ENCODE measurements around the gene C1GALT1. TPM values are rescaled to one million over a fixed set of nuclear protein-coding genes. Genes with fewer than 3 reads are reported as not detected.

C1GALT1 gene
- total and polyA plus RNA-seq, 9 of the 15 experiments (the other 6 are each of a cell fraction or from before 2014, with no cell fraction given): 5.0 to 33.2 (median 24.1) TPM

GRCh38 chr7:7271094-7271874 is 88.9 kb downstream of the C1GALT1 start:
- H3K9ac ChIP-seq (ENCODE audit: insufficient read depth in 1 of 2, low read depth in 2 of 2, low read length in 2 of 2): no peak overlapping the region
- ATAC-seq (peak; percentile 42; the same call in 1 of the 3 replicates), DNase-seq (ENCODE audit: extremely low read depth in 1 of 4, low spot score in 3 of 4) (no peak), FAIRE-seq (no peak)
- H3K27me3 ChIP-seq (ENCODE audit: control insufficient read depth in 2 of 2, insufficient read depth in 2 of 2, low read length in 2 of 2): 0 out of 5 replicates have a peak, but pooled peaks cover 0 to 6% of the 10 kb centered on the region in 2 experiments
- POLR2A ChIA-PET: interaction anchor here (0.5 to 1.2 kb wide), 4 partner anchors 8 to 594 kb away, joined by 3 read pairs; no protein-coding TSS in a partner anchor
- no peak overlapping the region for H3K27ac ChIP-seq (ENCODE audit: extremely low read depth, low read depth, low read length)
- no TSS peak for BruUV-seq (replicated peaks)
- intact Hi-C loops (cut with micrococcal nuclease) (no loop called here), in situ Hi-C loops (cut with MboI) (no loop called here)
- WGBS (ENCODE audit: insufficient coverage, low coverage, missing lambda C conversion rate): 4% methylated on average over 10 of the region's 10 CpGs
- no peak overlapping the region for H2AFZ ChIP-seq (ENCODE audit: low read depth, low read length)
- H3K4me2 ChIP-seq (ENCODE audit: insufficient read depth, low read length): no peak overlapping the region
- no peaks in the 10 kb centered on the region for H3K9me1 ChIP-seq (ENCODE audit: control insufficient read depth, insufficient read depth, low read length)
- H3K9me3 ChIP-seq (replicated peaks; ENCODE audit: control insufficient read depth, insufficient read depth, low read depth, low read length): no peaks in the 10 kb centered on the region
- H3K4me3 ChIP-seq: no peak overlapping the region
- H3K79me2 ChIP-seq (ENCODE audit: control insufficient read depth, insufficient read depth, low read length): no peaks in the 10 kb centered on the region
- H4K20me1 ChIP-seq (replicated peaks; ENCODE audit: control insufficient read depth, insufficient read depth, low read length): no peaks in the 10 kb centered on the region
- TF ChIP-seq, protein P1, sequence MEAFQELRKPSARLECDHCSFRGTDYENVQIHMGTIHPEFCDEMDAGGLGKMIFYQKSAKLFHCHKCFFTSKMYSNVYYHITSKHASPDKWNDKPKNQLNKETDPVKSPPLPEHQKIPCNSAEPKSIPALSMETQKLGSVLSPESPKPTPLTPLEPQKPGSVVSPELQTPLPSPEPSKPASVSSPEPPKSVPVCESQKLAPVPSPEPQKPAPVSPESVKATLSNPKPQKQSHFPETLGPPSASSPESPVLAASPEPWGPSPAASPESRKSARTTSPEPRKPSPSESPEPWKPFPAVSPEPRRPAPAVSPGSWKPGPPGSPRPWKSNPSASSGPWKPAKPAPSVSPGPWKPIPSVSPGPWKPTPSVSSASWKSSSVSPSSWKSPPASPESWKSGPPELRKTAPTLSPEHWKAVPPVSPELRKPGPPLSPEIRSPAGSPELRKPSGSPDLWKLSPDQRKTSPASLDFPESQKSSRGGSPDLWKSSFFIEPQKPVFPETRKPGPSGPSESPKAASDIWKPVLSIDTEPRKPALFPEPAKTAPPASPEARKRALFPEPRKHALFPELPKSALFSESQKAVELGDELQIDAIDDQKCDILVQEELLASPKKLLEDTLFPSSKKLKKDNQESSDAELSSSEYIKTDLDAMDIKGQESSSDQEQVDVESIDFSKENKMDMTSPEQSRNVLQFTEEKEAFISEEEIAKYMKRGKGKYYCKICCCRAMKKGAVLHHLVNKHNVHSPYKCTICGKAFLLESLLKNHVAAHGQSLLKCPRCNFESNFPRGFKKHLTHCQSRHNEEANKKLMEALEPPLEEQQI (IDR thresholded peaks at IDR 0.05): no peak
- no peak for TF ChIP-seq MCM5 (IDR thresholded peaks at IDR 0.05; ENCODE audit: low read depth)
- TF ChIP-seq, protein P2, sequence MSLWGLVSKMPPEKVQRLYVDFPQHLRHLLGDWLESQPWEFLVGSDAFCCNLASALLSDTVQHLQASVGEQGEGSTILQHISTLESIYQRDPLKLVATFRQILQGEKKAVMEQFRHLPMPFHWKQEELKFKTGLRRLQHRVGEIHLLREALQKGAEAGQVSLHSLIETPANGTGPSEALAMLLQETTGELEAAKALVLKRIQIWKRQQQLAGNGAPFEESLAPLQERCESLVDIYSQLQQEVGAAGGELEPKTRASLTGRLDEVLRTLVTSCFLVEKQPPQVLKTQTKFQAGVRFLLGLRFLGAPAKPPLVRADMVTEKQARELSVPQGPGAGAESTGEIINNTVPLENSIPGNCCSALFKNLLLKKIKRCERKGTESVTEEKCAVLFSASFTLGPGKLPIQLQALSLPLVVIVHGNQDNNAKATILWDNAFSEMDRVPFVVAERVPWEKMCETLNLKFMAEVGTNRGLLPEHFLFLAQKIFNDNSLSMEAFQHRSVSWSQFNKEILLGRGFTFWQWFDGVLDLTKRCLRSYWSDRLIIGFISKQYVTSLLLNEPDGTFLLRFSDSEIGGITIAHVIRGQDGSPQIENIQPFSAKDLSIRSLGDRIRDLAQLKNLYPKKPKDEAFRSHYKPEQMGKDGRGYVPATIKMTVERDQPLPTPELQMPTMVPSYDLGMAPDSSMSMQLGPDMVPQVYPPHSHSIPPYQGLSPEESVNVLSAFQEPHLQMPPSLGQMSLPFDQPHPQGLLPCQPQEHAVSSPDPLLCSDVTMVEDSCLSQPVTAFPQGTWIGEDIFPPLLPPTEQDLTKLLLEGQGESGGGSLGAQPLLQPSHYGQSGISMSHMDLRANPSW (CRISPR knock-in tag; IDR thresholded peaks at IDR 0.05): no peak
- TF ChIP-seq ARID4B (CRISPR knock-in tag; IDR thresholded peaks at IDR 0.05): no peak
- no peaks in the 10 kb centered on the region for H3K4me1 ChIP-seq (replicated peaks in 1 of 2; ENCODE audit: control insufficient read depth in 2 of 2, insufficient read depth in 2 of 2, low read length in 2 of 2)
- CTCF ChIA-PET (ENCODE audit: low intra/inter-chr PET ratio): no interaction called here
- H3K36me3 ChIP-seq (ENCODE audit: control insufficient read depth, insufficient read depth, low read length): no peaks in the 10 kb centered on the region

Measured in K562 (cell line).